ENCODE data around the gene GARS1.
"Not testable (repeated sequence)": the region's sequence is repeated elsewhere in the genome, so short reads cannot be mapped to it uniquely, and the experiment has no call there.

GARS1 gene

DNA sequence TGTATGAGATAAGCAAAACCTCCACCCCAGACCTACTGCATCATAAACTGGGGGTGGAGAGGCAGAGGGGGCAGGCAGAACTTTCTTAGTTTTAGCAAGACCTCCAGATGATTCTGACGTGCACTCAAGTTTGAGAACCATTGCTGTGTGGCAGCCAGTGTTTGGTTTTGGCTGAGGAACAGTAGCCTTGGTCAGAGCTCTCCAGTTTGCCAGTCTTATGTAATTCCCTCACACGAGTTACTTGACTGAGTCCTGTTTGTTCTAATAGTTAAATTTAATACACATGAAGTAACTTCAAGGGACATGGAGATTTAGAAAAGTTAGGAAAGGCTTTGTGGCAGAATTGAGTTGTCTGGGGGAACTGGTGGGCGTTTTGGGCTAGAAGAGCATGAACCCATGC is 38.5 kb downstream of the GARS1 start:
- DNase-seq, result no peak

DNA sequence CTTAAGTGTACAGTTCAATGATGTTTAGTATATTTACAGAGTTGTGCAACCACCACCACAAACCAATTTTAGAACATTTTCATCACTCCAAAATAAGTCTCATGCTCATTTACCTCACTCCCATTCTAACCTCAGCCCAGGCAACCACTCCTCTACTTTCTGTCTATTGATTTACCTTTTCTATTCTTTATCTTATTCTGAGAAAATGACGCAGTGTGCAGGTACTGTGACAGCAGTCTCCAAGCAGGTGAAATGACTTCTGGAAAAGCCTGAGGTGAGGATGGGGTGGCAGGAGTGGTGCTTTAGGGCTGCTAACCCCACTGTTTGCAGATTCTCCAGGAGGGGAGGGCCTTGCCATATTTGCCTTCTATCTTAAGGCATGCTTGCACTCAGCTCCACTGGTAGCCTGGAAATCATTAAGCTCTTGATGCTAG is 39.5 kb downstream of the GARS1 start:
- no peak for DNase-seq

DNA sequence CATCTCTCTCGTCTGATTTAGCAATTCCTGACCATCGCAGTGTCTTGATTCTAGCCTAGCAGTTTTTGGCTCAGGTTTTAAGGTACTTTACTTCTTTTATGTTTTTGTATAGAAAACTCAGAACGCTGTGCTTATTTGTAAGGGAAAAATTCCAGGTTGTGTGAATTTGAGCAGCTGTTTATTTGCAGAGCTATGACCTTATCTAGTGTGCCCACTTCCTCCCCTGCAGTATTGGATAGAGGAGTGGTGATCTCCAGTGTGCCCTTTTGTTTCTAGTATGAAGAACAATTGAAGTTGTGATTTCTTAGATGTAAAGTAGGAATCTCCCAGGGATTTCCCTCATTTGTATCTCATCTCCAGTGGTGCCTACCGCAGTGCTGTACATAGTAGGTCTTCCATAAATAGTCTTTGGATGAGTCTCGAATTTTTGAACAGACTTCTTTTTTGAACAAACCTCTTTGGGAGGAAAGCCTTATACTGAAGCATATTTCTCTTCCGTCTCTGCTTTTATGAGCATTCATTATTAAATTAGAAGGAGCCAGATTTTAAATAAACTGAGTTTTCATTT is 40.0 kb downstream of the GARS1 start:
- DNase-seq, result no peak

DNA sequence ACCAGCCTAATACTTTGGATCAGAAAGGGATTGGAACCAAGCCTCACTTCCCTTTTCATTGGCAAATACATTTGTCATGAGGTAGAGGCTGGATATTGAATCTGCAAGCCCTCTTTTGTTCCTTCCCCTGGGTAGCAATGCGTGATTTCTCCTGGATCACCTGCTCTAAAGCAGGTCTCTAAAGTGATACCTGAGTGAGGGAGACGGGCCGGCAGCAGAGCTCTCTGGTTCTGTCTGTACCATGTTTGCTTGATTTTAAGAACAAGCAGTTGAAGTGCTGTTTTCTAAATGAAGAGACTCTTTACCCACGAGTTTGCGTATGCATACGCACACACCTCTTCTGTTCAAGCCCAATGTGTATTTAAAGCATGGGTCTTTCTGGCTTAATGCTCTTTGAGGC is 41.1 kb downstream of the GARS1 start:
- peak; percentile 49 for DNase-seq

DNA sequence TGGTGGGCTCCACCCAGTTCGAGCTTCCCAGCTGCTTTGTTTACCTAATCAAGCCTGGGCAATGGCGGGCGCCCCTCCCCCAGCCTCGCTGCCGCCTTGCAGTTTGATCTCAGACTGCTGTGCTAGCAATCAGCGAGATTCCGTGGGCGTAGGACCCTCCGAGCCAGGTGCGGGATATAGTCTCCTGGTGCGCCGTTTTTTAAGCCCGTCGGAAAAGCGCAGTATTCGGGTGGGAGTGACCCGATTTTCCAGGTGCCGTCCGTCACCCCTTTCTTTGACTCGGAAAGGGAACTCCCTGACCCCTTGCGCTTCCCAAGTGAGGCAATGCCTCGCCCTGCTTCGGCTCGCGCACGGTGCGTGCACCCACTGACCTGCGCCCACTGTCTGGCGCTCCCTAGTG is 47.6 kb downstream of the GARS1 start:
- not testable (repeated sequence) for DNase-seq

DNA sequence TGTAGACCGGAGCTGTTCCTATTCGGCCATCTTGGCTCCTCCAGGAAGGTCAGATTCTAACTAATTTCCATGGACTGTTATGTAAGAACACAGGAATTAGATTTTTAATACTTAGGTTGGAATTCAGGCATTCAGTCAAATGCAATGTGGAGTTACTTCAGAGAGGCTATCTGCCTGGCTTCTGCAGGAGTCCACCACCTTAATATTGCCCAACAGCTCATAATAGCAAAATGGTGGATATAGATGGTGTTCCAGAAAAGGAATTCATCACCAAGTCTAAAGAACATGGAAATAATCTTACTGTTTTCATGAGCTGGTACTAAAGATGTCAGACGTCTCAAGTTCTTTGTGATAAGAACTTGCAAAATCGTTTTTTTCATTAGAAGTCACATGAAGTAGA is 48.1 kb downstream of the GARS1 start:
- no peak for DNase-seq

DNA sequence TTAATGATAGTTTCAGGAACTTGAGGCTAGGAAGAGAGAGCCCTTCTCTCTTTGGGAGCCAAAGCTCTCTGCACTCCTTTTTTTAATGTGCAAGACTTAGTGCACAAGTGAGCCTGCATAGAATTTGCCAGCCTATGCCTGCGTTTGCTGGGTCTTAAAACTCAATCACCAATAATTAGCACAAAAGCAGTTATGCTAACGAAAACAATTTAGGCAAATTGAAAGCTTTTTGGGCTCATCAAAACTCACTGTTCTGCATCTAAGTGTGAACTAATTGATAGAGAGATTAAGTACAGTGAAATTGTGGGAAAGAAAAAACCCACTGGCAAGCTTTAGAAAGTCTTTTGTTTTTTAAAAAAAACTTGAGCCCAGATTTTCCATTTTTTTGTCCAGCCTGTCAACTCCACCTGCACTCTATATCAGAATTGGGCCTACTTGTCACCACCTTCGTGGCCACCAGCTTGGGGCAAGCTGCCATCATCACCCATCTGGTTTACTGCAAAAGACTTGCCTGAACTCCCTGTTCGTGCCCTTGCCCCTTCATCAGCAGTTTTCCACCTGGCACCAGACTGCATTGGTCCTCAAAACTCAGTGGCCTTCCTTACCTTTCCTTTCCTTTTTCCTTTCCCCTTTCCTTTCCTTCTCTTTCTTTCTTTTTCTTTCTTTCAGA is 49.7 kb downstream of the GARS1 start:
- no peak for DNase-seq

DNA sequence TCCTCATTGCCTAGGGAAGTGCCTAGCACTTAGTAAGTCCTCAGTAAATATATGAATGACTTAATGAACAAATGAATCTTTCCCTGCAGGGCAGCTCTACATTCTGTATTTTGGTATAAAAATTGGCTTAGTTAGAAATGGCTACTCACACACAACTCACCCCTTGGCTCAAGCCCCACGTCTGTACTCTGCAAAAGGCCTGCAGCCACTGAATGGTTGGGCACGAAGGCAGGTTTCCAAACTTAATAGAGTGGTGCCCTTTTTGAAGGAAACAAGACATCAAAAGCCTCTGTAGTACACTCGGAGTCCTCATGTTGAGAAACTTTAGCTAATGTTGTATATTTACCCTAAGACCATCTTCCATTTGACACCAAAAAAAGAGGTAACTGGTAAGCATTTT is 51.0 kb downstream of the GARS1 start:
- no peak for DNase-seq

DNA sequence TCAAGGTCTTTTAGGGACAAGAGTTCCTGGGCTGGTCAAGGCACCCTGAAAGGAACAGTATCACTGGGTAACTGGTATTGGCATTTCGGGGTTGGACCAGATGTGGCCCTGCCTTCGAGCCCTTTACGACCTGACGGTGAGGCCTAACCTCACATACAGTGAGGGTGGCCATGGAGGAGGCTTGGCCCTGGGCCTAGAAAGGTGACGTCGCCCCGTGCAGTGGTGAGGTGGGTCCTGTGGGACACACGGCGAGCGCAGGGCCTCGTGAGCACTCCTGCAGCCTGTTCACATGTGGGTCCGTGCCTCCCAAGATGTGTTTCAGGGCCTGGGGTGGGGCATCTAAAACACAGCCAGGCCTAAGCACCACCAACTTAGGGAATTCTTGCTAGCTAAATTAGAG is 51.5 kb downstream of the GARS1 start:
- DNase-seq, result no peak

DNA sequence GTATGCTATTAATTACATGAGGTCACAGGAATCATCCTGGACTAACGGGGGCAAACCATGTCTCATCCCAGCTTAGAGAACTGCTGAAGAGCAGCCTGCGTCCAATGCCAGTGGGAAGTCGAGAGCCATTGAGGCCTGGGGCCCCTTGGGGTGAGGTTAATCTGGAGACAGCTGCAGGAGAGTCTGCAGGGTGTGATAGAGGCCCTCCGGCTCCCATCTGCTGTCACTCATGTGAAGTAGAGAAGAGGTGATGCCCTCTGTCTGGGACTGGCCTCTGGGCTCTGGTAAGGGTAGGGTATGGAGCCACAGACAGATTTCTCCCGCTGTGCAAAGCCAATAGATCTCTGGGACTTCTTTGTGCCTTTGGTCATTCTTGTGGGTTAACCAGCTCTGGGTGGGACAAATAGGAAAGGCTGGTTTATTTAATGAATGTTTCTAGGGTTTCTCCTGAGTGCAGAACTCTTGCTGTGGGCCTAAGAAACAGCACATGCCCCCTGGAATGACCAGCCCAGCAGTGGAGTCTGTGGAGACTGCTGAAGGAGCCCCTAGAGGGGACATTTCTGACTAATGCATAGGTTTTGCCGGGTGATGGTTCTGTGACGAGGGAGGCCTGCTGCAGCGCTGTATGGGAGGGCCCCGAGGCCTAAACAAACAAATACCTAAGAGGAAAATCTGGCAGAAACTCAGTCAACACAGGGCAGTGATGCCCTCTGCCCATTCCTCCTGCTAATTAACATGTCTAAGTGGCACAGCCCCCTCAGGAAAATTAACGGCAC is 53.1 kb downstream of the GARS1 start:
- no peak for DNase-seq

DNA sequence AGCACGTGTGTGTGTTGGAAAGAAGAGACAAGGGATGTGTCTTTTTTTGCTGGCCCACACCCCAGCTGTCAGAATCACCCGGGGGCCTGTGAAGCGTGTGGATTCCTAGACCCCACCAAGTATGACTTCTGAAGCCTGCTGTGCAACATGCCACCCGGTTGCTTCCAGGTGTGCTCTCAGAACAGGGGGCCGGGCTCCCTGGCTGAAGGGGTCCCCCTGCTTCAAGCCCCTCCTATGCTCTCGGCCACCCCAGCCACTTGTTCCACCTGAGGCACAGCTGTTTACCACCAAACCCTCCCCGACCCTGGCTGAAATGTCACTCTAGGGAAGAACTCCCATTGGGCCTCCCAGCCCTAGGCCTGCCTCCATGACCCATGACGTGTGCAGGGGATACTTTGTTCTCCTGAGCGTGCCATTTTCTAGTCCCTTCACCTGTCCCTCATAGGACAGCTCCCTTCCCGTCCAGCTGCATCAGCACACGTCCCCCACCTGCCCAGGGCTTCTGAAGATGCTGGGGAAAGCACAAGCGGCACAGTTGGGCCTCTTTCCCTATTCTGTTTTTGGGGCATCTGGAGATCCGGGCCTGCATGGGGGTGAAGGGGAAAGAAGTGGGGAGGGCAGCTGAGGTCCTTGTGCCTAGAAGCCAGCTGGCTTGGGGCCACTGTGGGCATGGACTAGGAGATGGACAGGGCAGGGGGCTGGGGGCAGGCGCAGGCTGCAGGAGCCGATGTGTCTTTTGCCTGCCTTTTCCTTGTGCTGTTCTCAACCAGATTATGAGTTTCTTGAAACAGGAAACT is 54.3 kb downstream of the GARS1 start:
- no peak for DNase-seq

DNA sequence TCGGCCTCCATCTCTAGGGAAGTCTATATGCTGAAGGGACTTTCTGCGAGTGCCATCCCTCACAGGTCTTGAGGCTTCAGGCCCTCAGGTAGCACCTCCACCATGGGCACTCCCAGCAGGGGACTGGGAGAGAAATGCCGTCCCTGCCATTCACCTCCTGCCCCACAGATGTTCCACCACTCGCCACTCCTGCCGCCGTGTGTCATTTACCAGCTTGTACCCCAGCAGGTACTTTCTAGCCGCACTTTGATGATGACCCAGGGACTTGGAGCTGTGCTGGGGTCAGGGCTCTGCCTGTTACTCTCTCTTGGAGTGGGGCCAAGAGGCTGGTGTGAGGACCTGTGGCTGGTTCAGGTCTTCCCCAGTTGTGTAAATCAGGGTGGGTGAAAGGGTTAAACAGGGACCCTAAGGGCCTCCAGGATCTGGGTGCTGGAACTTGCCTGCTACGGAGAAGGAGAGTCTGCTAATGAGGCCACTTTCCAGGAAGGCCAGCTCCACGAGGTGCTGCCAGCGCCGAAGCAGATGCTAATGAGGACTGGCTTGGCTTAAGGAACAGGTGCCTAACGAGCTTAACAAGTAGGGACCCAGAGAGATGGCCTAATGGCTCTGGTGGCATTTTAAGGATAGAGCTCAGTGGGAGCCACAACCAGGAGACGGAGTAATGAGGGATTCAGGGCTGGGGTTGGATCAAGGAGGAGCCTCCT is 55.2 kb downstream of the GARS1 start:
- DNase-seq, result no peak

DNA sequence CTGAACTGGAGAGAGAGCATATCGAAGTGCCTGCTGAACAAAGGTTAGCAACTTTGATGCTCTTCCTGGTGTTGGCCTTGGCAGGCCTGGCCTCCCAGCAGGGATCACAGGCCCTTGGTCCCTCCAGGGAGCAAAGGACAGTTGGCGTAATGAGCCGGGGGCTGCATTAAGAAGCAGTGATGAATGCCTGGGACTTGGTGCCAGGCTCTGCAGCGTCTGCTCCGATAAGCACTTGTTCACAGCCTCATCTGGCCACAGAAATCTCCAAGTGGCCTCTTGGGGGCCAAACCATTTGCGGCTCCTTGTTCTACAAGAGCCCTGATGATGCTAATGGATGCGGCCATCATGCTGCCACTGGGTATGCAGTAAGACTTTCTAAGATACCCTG is 55.7 kb downstream of the GARS1 start:
- DNase-seq, result no peak

DNA sequence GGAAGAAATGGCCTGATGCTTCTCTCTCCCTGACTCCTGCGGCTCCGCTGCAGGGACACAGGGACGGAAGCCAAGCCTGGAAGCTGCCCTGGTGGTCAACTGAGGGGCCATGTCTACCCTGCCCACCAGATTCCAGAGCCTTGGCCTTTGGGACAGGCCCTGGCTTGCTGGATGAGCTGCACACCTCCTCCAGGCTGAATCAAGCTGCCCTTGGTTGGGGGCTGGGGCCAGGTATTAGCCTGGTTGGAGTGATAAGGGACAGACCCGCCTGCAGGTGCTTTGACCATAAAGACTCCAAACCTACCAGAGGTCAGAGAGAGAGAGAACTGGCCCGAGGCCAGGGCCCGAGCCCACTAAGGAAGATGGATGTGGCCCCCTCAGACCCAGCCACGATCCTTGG is 57.5 kb downstream of the GARS1 start:
- no peak for DNase-seq

DNA sequence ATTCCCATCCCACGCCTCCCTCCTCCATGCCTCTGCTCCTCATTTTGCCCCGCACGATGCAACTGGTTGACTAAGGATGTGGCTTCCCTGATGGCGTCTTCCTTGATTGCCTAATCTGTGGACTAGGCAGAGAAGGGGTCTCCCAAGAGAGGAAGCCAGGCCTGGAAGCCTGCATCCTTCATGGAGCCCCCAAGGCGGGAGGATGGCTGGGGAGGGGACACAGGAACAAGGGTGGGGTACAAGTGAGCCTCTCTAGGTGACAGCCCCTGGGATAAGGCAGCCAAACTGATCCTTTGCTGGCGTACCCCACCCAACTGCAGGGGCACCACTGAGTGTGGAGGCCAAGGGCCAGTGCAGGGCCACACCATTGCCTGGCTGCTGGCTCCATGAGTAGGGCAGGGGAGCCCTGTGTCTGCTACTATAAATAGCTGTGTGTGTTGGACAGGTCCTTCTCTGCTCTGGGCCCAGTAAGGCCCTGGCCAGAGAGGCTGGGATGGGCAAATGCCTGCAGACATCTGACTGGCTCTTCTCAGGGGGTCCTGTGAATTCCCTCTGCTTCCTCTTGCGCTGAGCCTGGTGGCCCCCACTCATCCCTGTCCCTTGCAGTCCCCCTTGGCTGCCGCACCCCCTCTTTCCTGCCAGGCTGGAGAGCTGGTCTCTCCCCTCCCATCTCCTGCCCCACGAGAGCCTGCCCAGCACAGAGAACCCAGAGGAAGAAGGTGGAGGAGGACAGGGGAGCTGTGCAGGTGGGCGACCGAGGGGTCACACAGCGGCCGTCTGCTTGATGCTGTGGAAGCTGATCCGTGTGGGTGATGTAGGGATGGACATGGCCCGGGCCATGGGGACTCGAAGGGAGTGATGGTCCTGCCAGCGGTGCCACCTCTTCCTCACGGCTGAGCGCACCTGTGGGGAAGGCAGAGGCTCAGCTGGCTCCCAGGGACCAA is 58.3 kb downstream of the GARS1 start:
- DNase-seq, result no peak

DNA sequence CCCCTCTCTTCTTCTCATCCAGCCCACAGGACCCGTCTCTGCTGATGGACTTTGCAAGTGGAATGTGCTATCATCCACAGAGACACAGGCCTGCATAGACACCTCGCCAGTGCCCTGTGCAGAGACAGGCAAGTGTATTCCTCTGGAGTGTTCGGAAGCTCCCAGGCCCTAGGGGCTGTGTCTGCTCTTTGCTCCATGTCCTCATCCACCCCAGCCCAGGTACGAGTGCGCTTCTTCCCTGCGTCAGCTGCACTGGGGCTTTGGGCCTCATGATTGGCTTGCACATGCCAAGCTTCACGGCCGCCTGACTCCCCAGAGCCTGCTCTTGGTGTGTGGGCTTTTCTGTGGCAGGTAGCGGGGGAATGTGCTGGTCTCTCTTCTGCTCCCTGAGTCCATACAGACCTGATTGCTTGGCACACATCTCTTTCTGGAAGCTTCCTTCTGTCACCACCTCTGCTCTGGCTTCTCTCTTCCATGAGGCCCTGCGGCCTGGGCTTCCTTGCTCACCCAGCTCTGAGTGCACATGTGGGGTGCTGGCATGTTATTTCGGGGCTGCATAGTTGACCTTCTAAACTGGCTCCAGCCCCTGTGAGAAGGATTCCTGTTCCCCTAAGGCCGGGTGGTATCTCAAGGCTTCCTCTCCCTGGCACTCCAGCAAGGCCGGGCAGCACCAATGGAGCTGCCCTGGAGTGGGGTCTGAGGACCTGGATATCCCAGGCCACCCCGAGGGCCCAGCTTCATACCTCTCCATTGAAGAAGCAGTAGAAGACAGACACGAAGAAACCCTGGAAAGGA is 59.8 kb downstream of the GARS1 start:
- no peak for DNase-seq

DNA sequence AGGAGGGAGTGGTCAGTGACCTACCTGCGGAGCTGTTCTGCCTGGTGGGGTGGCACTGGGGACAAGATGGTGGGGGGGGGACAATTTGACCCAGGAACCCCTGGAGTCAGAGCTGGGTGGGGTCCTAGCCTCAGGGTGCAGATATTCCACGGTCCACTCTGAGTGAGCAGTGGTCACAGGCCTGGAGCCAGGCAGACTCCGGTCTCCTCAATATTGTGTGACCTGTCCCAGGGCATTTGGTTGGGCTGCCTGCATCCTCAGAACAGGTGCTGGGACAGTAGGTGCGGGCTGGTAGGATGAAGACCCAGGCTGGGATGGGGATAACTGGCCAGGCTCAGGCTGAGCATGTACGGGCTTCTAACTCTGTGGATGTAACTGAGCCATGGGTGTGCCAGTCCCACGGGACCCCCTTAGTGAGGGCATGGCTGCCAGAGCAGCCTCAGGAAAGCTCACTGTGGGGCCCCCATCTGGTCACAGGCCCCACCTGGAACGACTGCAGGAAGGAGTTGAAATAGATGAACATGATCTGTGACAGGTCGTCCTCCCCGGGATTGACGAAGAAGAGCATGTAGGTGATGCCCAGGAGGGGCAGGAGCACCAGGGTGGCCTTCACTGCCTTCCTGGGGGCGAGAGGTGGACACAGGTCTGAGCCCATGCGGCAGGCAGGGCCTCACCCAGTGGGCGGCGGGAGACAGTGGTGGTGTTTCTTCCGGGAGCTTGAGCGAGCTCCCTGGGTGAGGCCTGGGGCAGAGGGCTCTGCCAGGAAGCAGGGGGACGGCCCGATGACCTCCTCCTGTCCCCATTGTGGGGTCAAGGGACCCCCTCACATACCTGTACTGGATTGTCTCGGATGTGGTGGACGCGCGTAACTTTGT is 60.7 kb downstream of the GARS1 start:
- no peak for DNase-seq

DNA sequence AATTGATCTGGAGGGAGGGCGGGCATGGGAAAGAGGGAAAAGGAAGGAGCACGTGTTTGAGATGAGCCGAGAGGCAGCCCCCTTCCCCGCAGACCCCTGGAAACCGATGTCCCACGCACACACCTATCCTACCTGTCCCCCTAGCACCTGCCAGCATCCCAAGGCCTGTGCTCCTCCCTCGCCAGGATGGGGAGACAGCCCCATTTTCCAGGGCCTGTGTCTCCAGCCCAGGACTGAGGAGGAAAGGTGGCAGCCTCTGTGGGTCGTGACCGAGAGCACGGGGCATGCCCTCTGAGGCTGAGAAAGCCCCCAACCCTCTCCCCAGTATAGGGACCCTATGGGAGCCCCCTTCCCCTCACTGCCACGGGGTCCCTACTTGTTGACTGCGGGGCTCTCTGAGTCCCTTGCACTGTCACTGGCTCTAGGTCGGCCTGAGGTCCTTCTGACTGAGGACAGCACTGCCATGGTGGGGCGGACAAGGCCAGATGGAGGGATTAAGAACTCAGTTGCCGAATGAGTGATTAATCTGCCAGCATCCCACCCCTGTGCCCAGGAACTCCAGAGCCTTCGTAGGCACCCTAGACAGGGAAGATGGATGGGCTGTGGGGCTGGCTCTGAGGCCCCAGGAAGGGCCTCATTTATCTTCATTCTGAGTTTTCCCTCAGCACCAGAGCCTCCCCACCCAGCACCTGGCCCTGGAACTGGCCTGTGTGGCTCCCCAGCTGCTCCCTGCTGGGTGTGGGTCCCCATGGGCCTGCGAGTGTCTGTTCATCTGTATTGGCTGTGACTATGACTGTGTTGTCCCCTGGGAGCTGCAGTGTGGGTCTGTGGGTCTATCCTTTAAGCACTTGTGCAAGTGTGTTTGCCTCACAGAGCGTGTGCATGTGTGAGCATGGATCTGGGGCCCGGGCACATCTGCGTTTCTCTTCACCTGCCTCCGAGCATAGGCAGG is 61.6 kb downstream of the GARS1 start:
- no peak for DNase-seq

DNA sequence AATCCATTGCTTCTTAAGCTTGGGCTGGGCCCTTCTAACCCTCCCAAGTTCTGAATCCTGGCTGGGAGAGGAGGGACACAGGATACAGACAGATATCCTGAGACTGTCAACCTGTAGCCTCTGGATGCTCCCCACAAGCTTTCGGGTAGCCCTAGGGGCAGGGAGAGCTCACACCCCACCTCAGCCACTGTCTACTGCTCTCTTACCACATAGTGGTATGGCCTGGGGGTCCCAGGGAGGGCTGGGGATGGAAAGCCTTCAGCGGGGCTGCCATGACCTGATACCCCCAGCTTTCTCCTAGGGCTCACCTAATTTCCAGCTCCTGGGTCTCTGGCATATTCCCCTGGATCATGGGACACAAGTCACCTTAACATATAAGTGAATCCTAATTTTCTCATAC is 62.5 kb downstream of the GARS1 start:
- DNase-seq, result no peak
